ENCODE measurements around the gene MCF2L.

MCF2L gene

DNA sequence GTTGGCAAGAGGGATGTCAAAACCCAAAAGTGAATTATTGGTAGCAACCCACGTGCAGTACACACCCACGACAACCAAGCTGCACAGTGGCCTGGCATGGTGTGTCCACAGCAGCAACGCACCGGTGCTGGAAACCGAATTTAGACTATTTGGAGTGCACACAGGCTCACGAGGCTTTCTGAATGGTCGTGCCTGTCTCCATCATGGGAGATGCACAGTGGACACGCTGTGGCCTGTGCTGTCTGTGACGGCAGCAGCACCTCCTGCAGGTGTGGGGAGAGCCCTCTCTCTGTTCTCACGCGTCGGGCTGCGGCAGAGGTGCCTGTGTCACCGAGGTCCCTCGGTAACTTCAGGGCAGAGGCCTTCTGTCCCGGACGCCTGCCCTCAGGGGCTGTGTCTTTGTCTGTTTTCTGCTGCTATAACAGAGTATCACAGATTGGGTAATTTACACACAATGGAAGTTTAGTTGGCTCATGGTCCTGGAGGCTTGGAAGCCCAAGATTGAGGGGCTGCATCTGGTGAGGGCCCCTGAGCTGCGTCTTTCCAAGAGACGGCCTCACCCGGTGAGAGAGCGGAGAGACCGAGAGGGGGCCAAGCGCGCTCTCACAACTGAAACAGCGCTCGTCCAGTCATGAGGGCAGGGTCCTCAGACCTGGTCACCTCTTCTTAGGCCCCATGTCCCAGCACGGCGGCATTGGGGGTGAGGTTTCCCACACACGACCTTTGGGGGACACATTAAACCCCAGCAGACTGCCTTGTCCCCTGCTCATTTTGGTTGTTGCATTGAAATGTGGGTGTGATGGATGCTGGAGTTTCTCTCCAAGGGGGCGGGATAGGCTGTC, 9.1 kb upstream of the MCF2L start:
- no peak overlapping the region for H3K9ac ChIP-seq (ENCODE audit: low read depth, low read length)
- no peaks in the 10 kb centered on the region for H3K36me3 ChIP-seq (ENCODE audit: control insufficient read depth, insufficient read depth, low read length)
- no peaks in the 10 kb centered on the region for H3K27me3 ChIP-seq (ENCODE audit: control insufficient read depth, insufficient read depth, low read length)
- no peak overlapping the region for H3K4me3 ChIP-seq (ENCODE audit: low read depth, low read length)
- H3K9me3 ChIP-seq (ENCODE audit: control insufficient read depth, insufficient read depth, low read length): no peaks in the 10 kb centered on the region
- peaks cover 2% of the 10 kb centered on the region for H3K4me1 ChIP-seq (ENCODE audit: control insufficient read depth, insufficient read depth, low read length)

DNA sequence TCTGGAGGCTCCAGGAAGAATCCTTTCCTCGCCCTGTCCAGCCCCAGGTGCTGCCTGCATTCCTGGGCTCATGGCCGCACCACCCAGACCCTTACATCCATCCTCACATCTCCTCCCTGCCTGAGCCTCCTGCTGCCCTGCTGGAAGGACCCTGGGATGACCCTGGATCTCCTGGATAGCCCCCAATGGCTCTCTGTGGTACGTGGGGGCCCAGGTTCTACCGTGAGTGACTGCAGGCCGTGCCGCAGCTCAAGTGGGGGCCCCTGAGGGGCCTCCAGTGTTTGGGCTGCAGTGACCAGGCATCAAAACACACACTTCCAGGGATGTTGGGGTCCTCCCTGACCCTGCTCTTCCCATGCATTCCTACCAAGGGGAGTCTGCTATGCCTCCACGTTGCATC, 8.3 kb upstream of the MCF2L start:
- H3K9me3 ChIP-seq (ENCODE audit: control insufficient read depth, insufficient read depth, low read length): no peaks in the 10 kb centered on the region
- H3K9ac ChIP-seq (ENCODE audit: low read depth, low read length): no peak overlapping the region

GRCh38 chr13:112961457-112962369, 7.3 kb upstream of the MCF2L start:
- H3K4me1 ChIP-seq (ENCODE audit: control insufficient read depth, insufficient read depth, low read length): peaks cover under 1% of the 10 kb centered on the region
- no peaks in the 10 kb centered on the region for H3K9me3 ChIP-seq (ENCODE audit: control insufficient read depth, insufficient read depth, low read length)
- H3K9ac ChIP-seq (ENCODE audit: low read depth, low read length): no peak overlapping the region
- no peaks in the 10 kb centered on the region for H3K36me3 ChIP-seq (ENCODE audit: control insufficient read depth, insufficient read depth, low read length)
- no peaks in the 10 kb centered on the region for H3K27me3 ChIP-seq (ENCODE audit: control insufficient read depth, insufficient read depth, low read length)
- no peak overlapping the region for H3K4me3 ChIP-seq (ENCODE audit: low read depth, low read length)

More for the DNA sequence above, 8.3 kb upstream of the MCF2L start:
- H3K27me3 ChIP-seq (ENCODE audit: control insufficient read depth, insufficient read depth, low read length): no peaks in the 10 kb centered on the region
- no peak overlapping the region for H3K4me3 ChIP-seq (ENCODE audit: low read depth, low read length)
- H3K36me3 ChIP-seq (ENCODE audit: control insufficient read depth, insufficient read depth, low read length): no peaks in the 10 kb centered on the region
- H3K4me1 ChIP-seq (ENCODE audit: control insufficient read depth, insufficient read depth, low read length): peaks cover 2% of the 10 kb centered on the region

- Histone ChIP-seq H3K27me3 (ENCODE audit: control insufficient read depth, insufficient read depth, low read length) (no peaks in the 10 kb centered on the region), H3K9me3 (ENCODE audit: control insufficient read depth, insufficient read depth, low read length) (no peaks in the 10 kb centered on the region), H3K4me3 (ENCODE audit: low read depth, low read length) (no peak overlapping the region), H3K9ac (ENCODE audit: low read depth, low read length) (no peak overlapping the region), H3K4me1 (ENCODE audit: control insufficient read depth, insufficient read depth, low read length) (no peaks in the 10 kb centered on the region), H3K36me3 (ENCODE audit: control insufficient read depth, insufficient read depth, low read length) (no peaks in the 10 kb centered on the region)
Observed at GRCh38 chr13:112962396-112962795, 6.6 kb upstream of the MCF2L start.

GRCh38 chr13:112962911-112963625, 5.9 kb upstream of the MCF2L start:
- Histone ChIP-seq H3K27me3 (ENCODE audit: control insufficient read depth, insufficient read depth, low read length) (no peaks in the 10 kb centered on the region), H3K36me3 (ENCODE audit: control insufficient read depth, insufficient read depth, low read length) (no peaks in the 10 kb centered on the region), H3K4me1 (ENCODE audit: control insufficient read depth, insufficient read depth, low read length) (no peaks in the 10 kb centered on the region), H3K9me3 (ENCODE audit: control insufficient read depth, insufficient read depth, low read length) (no peaks in the 10 kb centered on the region), H3K9ac (ENCODE audit: low read depth, low read length) (no peak overlapping the region), H3K4me3 (ENCODE audit: low read depth, low read length) (no peak overlapping the region)

DNA sequence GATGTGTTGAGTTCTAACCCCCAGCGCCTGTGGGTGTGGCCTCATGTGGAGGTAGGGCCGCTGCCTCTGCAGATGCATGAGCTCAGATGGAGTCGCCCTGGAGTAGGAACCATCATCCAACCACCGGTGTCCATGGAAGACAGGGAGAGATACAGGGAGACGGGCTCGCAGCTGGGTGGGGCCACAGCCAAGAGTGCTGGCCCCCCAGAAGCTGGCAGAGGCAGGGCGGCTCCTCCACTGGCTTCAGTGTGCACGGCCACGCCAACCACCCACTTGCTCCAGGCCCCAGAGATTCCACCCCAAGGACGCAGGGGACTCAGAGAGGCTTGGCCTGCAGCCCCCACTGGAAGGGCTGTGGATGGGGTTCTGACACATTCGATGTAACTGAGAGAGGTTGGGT, 5.4 kb upstream of the MCF2L start:
- no peaks in the 10 kb centered on the region for H3K27me3 ChIP-seq (ENCODE audit: control insufficient read depth, insufficient read depth, low read length)

DNA sequence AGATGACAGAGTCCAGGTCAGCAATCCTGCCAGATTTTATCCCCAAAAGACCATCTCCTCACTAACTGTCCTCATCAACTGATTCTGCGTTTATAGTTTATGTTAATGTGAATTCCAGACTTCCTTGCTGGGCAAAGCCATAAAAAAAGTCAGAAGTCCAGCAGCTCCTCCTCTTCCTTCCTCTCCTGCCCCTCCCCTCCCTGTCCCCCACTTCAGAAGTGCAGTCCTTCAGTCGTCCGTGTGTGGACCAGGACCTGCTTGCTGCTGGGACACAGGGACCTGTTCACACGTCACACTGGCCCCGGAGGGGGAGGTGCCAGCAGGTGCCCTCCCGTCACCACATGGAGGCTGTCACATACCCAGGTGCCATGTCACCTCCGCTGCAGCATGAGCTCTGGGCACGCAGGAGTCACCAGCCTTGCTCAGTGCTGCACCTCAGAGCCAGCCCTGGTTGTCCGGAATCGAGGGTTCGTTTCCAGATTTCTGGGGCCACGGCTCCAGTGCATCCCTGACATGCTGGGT, 4.0 kb upstream of the MCF2L start:
- H3K27me3 ChIP-seq (ENCODE audit: control insufficient read depth, insufficient read depth, low read length): peaks cover 3% of the 10 kb centered on the region
- H3K9ac ChIP-seq (ENCODE audit: low read depth, low read length): no peak overlapping the region
- no peaks in the 10 kb centered on the region for H3K36me3 ChIP-seq (ENCODE audit: control insufficient read depth, insufficient read depth, low read length)
- no peaks in the 10 kb centered on the region for H3K4me1 ChIP-seq (ENCODE audit: control insufficient read depth, insufficient read depth, low read length)
- no peak overlapping the region for H3K4me3 ChIP-seq (ENCODE audit: low read depth, low read length)
- H3K9me3 ChIP-seq (ENCODE audit: control insufficient read depth, insufficient read depth, low read length): no peaks in the 10 kb centered on the region

More for the DNA sequence above, 5.4 kb upstream of the MCF2L start:
- H3K4me1 ChIP-seq (ENCODE audit: control insufficient read depth, insufficient read depth, low read length): no peaks in the 10 kb centered on the region
- H3K9me3 ChIP-seq (ENCODE audit: control insufficient read depth, insufficient read depth, low read length): no peaks in the 10 kb centered on the region
- H3K4me3 ChIP-seq (ENCODE audit: low read depth, low read length): no peak overlapping the region
- no peak overlapping the region for H3K9ac ChIP-seq (ENCODE audit: low read depth, low read length)
- H3K36me3 ChIP-seq (ENCODE audit: control insufficient read depth, insufficient read depth, low read length): no peaks in the 10 kb centered on the region

- peaks cover 7% of the 10 kb centered on the region for H3K27me3 ChIP-seq (ENCODE audit: control insufficient read depth, insufficient read depth, low read length)
- H3K9ac ChIP-seq (ENCODE audit: low read depth, low read length): no peak overlapping the region
- H3K9me3 ChIP-seq (ENCODE audit: control insufficient read depth, insufficient read depth, low read length): no peaks in the 10 kb centered on the region
- H3K4me3 ChIP-seq (ENCODE audit: low read depth, low read length): no peak overlapping the region
- no peaks in the 10 kb centered on the region for H3K36me3 ChIP-seq (ENCODE audit: control insufficient read depth, insufficient read depth, low read length)
- no peaks in the 10 kb centered on the region for H3K4me1 ChIP-seq (ENCODE audit: control insufficient read depth, insufficient read depth, low read length)
Observed at GRCh38 chr13:112965573-112966115, 3.4 kb upstream of the MCF2L start.

DNA sequence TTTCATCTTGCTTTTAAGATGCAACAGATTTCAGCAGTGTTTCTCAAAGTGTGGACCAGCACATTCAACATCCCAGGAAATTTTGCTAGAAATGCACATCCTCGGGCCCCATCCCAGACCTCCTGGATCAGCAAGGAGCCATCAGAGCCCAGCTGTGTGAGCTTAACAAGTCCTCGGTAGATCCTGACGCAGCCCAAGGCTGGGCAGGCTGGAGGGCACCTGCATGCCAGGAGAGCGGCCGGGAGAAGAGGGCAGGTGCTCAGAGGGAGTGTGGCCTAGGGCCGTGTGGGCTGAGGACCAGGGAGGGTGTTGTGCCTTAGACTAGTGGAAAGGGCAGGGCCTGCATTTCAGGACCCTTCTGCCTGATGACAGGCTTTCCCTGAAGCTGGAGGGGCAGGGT, 2.2 kb upstream of the MCF2L start:
- Histone ChIP-seq H3K4me1 (ENCODE audit: control insufficient read depth, insufficient read depth, low read length) (no peaks in the 10 kb centered on the region), H3K4me3 (ENCODE audit: low read depth, low read length) (no peak overlapping the region), H3K36me3 (ENCODE audit: control insufficient read depth, insufficient read depth, low read length) (peaks cover 4% of the 10 kb centered on the region), H3K9me3 (ENCODE audit: control insufficient read depth, insufficient read depth, low read length) (peaks cover 4% of the 10 kb centered on the region), H3K27me3 (ENCODE audit: control insufficient read depth, insufficient read depth, low read length) (peaks cover 7% of the 10 kb centered on the region), H3K9ac (ENCODE audit: low read depth, low read length) (no peak overlapping the region)

GRCh38 chr13:112967686-112968379, 1.2 kb upstream of the MCF2L start:
- peaks cover 4% of the 10 kb centered on the region for H3K36me3 ChIP-seq (ENCODE audit: control insufficient read depth, insufficient read depth, low read length)
- H3K9ac ChIP-seq (ENCODE audit: low read depth, low read length): no peak overlapping the region
- H3K4me1 ChIP-seq (ENCODE audit: control insufficient read depth, insufficient read depth, low read length): no peaks in the 10 kb centered on the region
- H3K4me3 ChIP-seq (ENCODE audit: low read depth, low read length): peak overlapping the region; percentile 63
- H3K9me3 ChIP-seq (ENCODE audit: control insufficient read depth, insufficient read depth, low read length): peaks cover 6% of the 10 kb centered on the region
- peaks cover 7% of the 10 kb centered on the region for H3K27me3 ChIP-seq (ENCODE audit: control insufficient read depth, insufficient read depth, low read length)
